H9 (cell line): ENCODE measurements around the gene VKORC1. TPM values are rescaled to one million over a fixed set of nuclear protein-coding genes. Genes with fewer than 3 reads are reported as not detected.

Experiments used
- DNase-seq: peaks from one replicate; pipeline ENCODE4 v3.0.0-alpha.2; 2017
- H2AFZ ChIP-seq: one replicate; pipeline ENCODE4 v1.6.1; 2013; ENCODE audit warnings: mild to moderate bottlenecking, low read length, control low read depth, moderate library complexity
- H2AK5ac ChIP-seq: 2 replicates; pipeline ENCODE4 v1.6.1; 2013; ENCODE audit warnings: low read length, control low read depth, mixed read lengths; ENCODE audit not compliant: insufficient read length
- H2BK120ac ChIP-seq: one replicate; pipeline ENCODE4 v1.6.1; 2013; ENCODE audit warnings: low read depth, mild to moderate bottlenecking, low read length, control low read depth, inconsistent platforms; ENCODE audit not compliant: poor library complexity, severe bottlenecking
- H2BK12ac ChIP-seq: 2 replicates; pipeline ENCODE4 v1.6.1; 2013; ENCODE audit warnings: low read length, control low read depth, mixed read lengths, low read depth; ENCODE audit not compliant: insufficient read length
- H2BK15ac ChIP-seq: 2 replicates; pipeline ENCODE4 v1.6.1; 2013; ENCODE audit warnings: low read depth, low read length, control low read depth
- H2BK20ac ChIP-seq: one replicate; pipeline ENCODE4 v1.6.1; 2013; ENCODE audit warnings: low read depth, mild to moderate bottlenecking, low read length, control low read depth, inconsistent platforms; ENCODE audit not compliant: poor library complexity, severe bottlenecking
- H2BK5ac ChIP-seq: 2 replicates; pipeline ENCODE4 v1.6.1; 2013; ENCODE audit warnings: low read length, control low read depth, mixed read lengths; ENCODE audit not compliant: insufficient read length
- H3K14ac ChIP-seq: 2 replicates; pipeline ENCODE4 v1.6.1; 2013; ENCODE audit warnings: low read length, control low read depth; ENCODE audit not compliant: insufficient read depth
- H3K18ac ChIP-seq: 2 replicates; pipeline ENCODE4 v1.6.1; 2013; ENCODE audit warnings: low read depth, mild to moderate bottlenecking, mixed read lengths, low read length, control low read depth; ENCODE audit not compliant: insufficient read length
- H3K23ac ChIP-seq: 2 replicates; pipeline ENCODE4 v1.6.1; 2013; ENCODE audit warnings: low read length, control low read depth, mixed read lengths, low read depth; ENCODE audit not compliant: insufficient read length
- H3K23me2 ChIP-seq: 2 replicates; pipeline ENCODE4 v1.6.1; 2013; ENCODE audit warnings: low read depth, mild to moderate bottlenecking, mixed read lengths, low read length, control low read depth; ENCODE audit not compliant: insufficient read length, poor library complexity, severe bottlenecking
- H3K27ac ChIP-seq: 2 replicates; pipeline ENCODE4 v1.5.1; 2013; ENCODE audit warnings: low read length, control low read depth, mixed read lengths, low read depth; ENCODE audit not compliant: insufficient read length
- H3K27me3 ChIP-seq: 2 replicates; pipeline ENCODE4 v1.6.1; 2013; ENCODE audit warnings: low read length, control low read depth, inconsistent platforms; ENCODE audit not compliant: insufficient read depth
- H3K4ac ChIP-seq: 2 replicates; pipeline ENCODE4 v1.6.1; 2013; ENCODE audit warnings: low read depth, mild to moderate bottlenecking, control low read depth, inconsistent platforms, low read length, moderate library complexity
- H3K4me1 ChIP-seq: 2 replicates; pipeline ENCODE4 v1.6.1; 2013; ENCODE audit warnings: low read length, control low read depth, inconsistent platforms; ENCODE audit not compliant: insufficient read depth
- H3K4me2 ChIP-seq: 2 replicates; pipeline ENCODE4 v1.6.1; 2013; ENCODE audit warnings: low read length, control low read depth, mixed read lengths; ENCODE audit not compliant: insufficient read length, insufficient read depth
- H3K56ac ChIP-seq: 2 replicates; pipeline ENCODE4 v1.6.1; 2013; ENCODE audit warnings: low read depth, mild to moderate bottlenecking, mixed read lengths, low read length, control low read depth; ENCODE audit not compliant: insufficient read length
- H3K79me1 ChIP-seq: 2 replicates; pipeline ENCODE4 v1.6.1; 2013; ENCODE audit warnings: low read depth, mild to moderate bottlenecking, moderate library complexity, low read length, control low read depth, inconsistent platforms; ENCODE audit not compliant: insufficient read depth, poor library complexity, severe bottlenecking
- H3K79me2 ChIP-seq: 2 replicates; pipeline ENCODE4 v1.6.1; 2013; ENCODE audit warnings: low read length, control low read depth, inconsistent platforms; ENCODE audit not compliant: insufficient read depth
- H3K9ac ChIP-seq: 2 replicates; pipeline ENCODE4 v1.6.1; 2013; ENCODE audit warnings: low read length, control low read depth, mixed read lengths; ENCODE audit not compliant: insufficient read length; ENCODE audit errors: extremely low read depth
- H3K9me3 ChIP-seq: one replicate; pipeline ENCODE4 v1.6.1; 2013; ENCODE audit warnings: low read depth, low read length, inconsistent platforms; ENCODE audit not compliant: control insufficient read depth
- H3T11ph ChIP-seq: one replicate; pipeline ENCODE4 v1.6.1; 2013; ENCODE audit warnings: mild to moderate bottlenecking, low read length, control low read depth, inconsistent platforms
- H4K20me1 ChIP-seq: one replicate; pipeline ENCODE4 v1.6.1; 2013; ENCODE audit not compliant: control insufficient read depth, insufficient read length, insufficient read depth
- H4K5ac ChIP-seq: 2 replicates; pipeline ENCODE4 v1.6.1; 2013; ENCODE audit warnings: low read depth, mild to moderate bottlenecking, mixed read lengths, low read length, control low read depth; ENCODE audit not compliant: insufficient read length
- H4K8ac ChIP-seq: replicated peaks from 2 replicates; pipeline ENCODE4 v1.6.1; 2013; ENCODE audit warnings: low read length, control low read depth, mixed read lengths, low read depth; ENCODE audit not compliant: insufficient read length
- H4K91ac ChIP-seq: 2 replicates; pipeline ENCODE4 v1.6.1; 2013; ENCODE audit warnings: low read depth, mild to moderate bottlenecking, moderate library complexity, mixed read lengths, low read length, control low read depth; ENCODE audit not compliant: insufficient read length
- H3K27ac Mint-ChIP-seq, 3 experiments: 2 replicates in 2 of 3; 3 replicates in 1 of 3; pipeline ENCODE4 v1.8.0; 2020 to 2021; ENCODE audit warnings: mixed read lengths in 3 of 3, mild to moderate bottlenecking in 1 of 3, moderate library complexity in 1 of 3
- H3K27me3 Mint-ChIP-seq: 2 replicates; pipeline ENCODE4 v1.8.0; 2021; ENCODE audit warnings: low read depth, mild to moderate bottlenecking, moderate library complexity, mixed read lengths
- H3K36me3 Mint-ChIP-seq, 3 experiments: 2 replicates in 2 of 3; 3 replicates in 1 of 3; pipeline ENCODE4 v1.8.0; 2020 to 2021; ENCODE audit warnings: low read depth in 3 of 3, mixed read lengths in 3 of 3; ENCODE audit not compliant: insufficient read depth in 1 of 3
- H3K4me1 Mint-ChIP-seq, 2 experiments: 2 replicates each; pipeline ENCODE4 v1.8.0; 2020; ENCODE audit warnings: mixed read lengths in 2 of 2
- H3K4me3 Mint-ChIP-seq, 2 experiments: 2 replicates in 1 of 2; 3 replicates in 1 of 2; pipeline ENCODE4 v1.8.0; 2020 to 2021; ENCODE audit warnings: mild to moderate bottlenecking in 2 of 2, mixed read lengths in 2 of 2, moderate library complexity in 1 of 2
- H3K9me3 Mint-ChIP-seq, 2 experiments: 2 replicates in 1 of 2; 3 replicates in 1 of 2; pipeline ENCODE4 v1.8.0; 2020; ENCODE audit warnings: mild to moderate bottlenecking in 2 of 2, mixed read lengths in 2 of 2, moderate library complexity in 1 of 2
- WGBS: extraction: QIAGEN DNeasy Blood & Tissue Kit; methylation state at CpG from one replicate; pipeline ENCODE4 v1.1.7; 2013; ENCODE audit warnings: missing lambda C conversion rate, low lambda C conversion rate, mixed read lengths; ENCODE audit not compliant: insufficient read length; ENCODE audit errors: extremely low coverage; 5-methylcytosine and 5-hydroxymethylcytosine counted together
- total RNA-seq: library from RNA; stranded (reverse); gene quantifications from 2 replicates; pipeline ENCODE4 v1.2.1, GENCODE V29; 2021
- TF ChIP-seq, protein P1 (sequence below): fragments of 200-600 bp; sonication (generic); conservative IDR thresholded peaks from 3 replicates; pipeline ENCODE4 v1.8.0; 2021; ENCODE audit warnings: antibody characterized with exemption, mild to moderate bottlenecking

Gene VKORC1
- total RNA-seq, 1 experiment from 2014 or later = 93.9 TPM

DNA sequence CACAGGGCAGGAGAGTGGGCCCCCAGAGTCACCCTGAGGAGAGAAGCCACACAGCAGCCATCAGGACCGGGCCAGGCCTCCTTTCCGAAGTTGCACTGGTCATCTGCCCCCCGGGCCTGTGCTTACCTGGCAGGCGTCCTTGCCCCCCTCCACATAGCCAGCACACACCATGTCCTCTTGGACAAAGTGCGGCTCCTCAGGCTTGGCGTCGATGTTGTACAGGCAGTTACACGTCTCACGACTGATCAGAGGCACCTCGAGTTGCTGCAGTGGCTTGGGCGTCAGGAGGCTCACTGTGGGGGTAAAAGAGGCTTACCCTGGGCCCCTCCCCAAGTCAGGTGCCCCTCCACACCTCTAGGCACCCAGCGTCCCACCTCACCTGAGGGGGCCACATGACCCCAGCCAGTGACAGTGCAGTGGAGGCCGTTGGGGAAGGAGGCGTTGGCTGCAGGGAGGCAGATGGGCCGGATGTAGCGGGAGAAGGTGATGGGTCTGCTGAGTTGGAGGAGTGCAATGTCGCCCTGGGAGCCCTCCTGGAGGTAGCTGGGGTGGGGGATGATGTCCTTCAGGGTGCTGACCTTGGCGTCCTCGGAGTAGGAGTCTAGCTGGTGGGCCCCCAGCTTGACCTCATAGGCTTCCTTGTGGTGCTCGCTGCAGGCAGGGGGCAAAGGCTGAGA, 37.8 kb upstream of the VKORC1 start:
- Histone ChIP-seq H3K23me2 (peaks cover 5% of the 10 kb centered on the region), H3K23ac (no peak overlapping the region), H2AFZ (no peak overlapping the region), H2BK15ac (no peak overlapping the region), H2BK120ac (no peak overlapping the region), H4K8ac (no peak overlapping the region), H4K5ac (no peak overlapping the region), H3K9me3 (no peaks in the 10 kb centered on the region), H3K79me1 (peaks cover 5% of the 10 kb centered on the region), H3K27me3 (no peaks in the 10 kb centered on the region), H3K4me2 (no peak overlapping the region), H3K4ac (no peak overlapping the region), H3K4me1 (peaks cover 18% of the 10 kb centered on the region; the same call in 1 of the 2 replicates), H2BK5ac (no peak overlapping the region), H3K56ac (no peak overlapping the region), H3K27ac (no peak overlapping the region), H4K91ac (no peak overlapping the region), H4K20me1 (no peaks in the 10 kb centered on the region), H2BK20ac (no peak overlapping the region), H3K14ac (no peak overlapping the region), H3K9ac (no peak overlapping the region), H3K18ac (no peak overlapping the region), H2AK5ac (no peak overlapping the region), H3T11ph (no peak overlapping the region), H2BK12ac (no peak overlapping the region), H3K79me2 (peaks cover 4% of the 10 kb centered on the region; the same call in 1 of the 2 replicates)
- Mint-ChIP-seq H3K4me1 (peaks cover 45 to 53% of the 10 kb centered on the region in 2 experiments), H3K4me3 (no peak overlapping the region), H3K36me3 (peaks cover 27 to 44% (median 40%) of the 10 kb centered on the region in 3 experiments), H3K9me3 (no peaks in the 10 kb centered on the region; a peak in 1 of 5 replicates), H3K27ac (peak overlapping the region in 2 of 3 experiments; percentile 74 to 88; a peak in 3 of 7 replicates), H3K27me3 (no peaks in the 10 kb centered on the region)
- no peak for DNase-seq
- TF ChIP-seq, protein P1, sequence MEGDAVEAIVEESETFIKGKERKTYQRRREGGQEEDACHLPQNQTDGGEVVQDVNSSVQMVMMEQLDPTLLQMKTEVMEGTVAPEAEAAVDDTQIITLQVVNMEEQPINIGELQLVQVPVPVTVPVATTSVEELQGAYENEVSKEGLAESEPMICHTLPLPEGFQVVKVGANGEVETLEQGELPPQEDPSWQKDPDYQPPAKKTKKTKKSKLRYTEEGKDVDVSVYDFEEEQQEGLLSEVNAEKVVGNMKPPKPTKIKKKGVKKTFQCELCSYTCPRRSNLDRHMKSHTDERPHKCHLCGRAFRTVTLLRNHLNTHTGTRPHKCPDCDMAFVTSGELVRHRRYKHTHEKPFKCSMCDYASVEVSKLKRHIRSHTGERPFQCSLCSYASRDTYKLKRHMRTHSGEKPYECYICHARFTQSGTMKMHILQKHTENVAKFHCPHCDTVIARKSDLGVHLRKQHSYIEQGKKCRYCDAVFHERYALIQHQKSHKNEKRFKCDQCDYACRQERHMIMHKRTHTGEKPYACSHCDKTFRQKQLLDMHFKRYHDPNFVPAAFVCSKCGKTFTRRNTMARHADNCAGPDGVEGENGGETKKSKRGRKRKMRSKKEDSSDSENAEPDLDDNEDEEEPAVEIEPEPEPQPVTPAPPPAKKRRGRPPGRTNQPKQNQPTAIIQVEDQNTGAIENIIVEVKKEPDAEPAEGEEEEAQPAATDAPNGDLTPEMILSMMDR = no peak
- no CpG with 5 or more reads among the region's 20 CpGs for WGBS
